Stimulated activated naive B cell treated with anti-CD40 and anti-IgM and Interleukin-4, amounts not matched to agents 10 μg/mL and 1 μg/mL and 100 μg/mL, for 72 hours (primary cell): ENCODE data around the gene TRNT1.

ENCODE experiments used
- ATAC-seq, 2 donors: fragments of 150-1000 bp; cut with Tn5 transposase; replicated peaks; 2 replicates each; pipeline ENCODE4 v1.10.0; 2021; ENCODE audit warnings: moderate library complexity in 1 of 2
- DNase-seq: peaks from one replicate; pipeline ENCODE4 v3.0.0; 2021
- H3K27ac Mint-ChIP-seq: one replicate; pipeline ENCODE4 v1.8.0; 2022; ENCODE audit warnings: mild to moderate bottlenecking, mixed read lengths
- H3K27me3 Mint-ChIP-seq, 2 donors: one replicate each; pipeline ENCODE4 v1.8.0; 2022; ENCODE audit warnings: mixed read lengths in 2 of 2
- H3K36me3 Mint-ChIP-seq, 2 donors: one replicate each; pipeline ENCODE4 v1.8.0; 2022; ENCODE audit warnings: mixed read lengths in 2 of 2, mild to moderate bottlenecking in 1 of 2
- H3K4me1 Mint-ChIP-seq, 2 donors: one replicate each; pipeline ENCODE4 v1.8.0; 2022; ENCODE audit warnings: mixed read lengths in 2 of 2, mild to moderate bottlenecking in 1 of 2
- H3K4me3 Mint-ChIP-seq, 2 donors: one replicate each; pipeline ENCODE4 v1.8.0; 2022; ENCODE audit warnings: mild to moderate bottlenecking in 2 of 2, mixed read lengths in 2 of 2, moderate library complexity in 1 of 2
- H3K9me3 Mint-ChIP-seq, 2 donors: one replicate each; pipeline ENCODE4 v1.8.0; 2022; ENCODE audit warnings: mixed read lengths in 2 of 2, mild to moderate bottlenecking in 1 of 2

The TRNT1 gene

GRCh38 chr3:3177861-3178497 lies 51.2 kb downstream of the TRNT1 start:
- peaks cover 17 to 44% of the 10 kb centered on the region in 2 donors for H3K4me1 Mint-ChIP-seq
- ATAC-seq (no peak), DNase-seq (no peak)

GRCh38 chr3:3178498-3179328 lies 52.0 kb downstream of the TRNT1 start:
- ATAC-seq (peak in 1 of 2 donors; percentile 2), DNase-seq (no peak)
- Mint-ChIP-seq H3K27me3 (peaks cover 0 to 1% of the 10 kb centered on the region in 2 donors), H3K9me3 (no peaks in the 10 kb centered on the region), H3K27ac (peak overlapping the region; percentile 91), H3K36me3 (peaks cover 0 to 5% of the 10 kb centered on the region in 2 donors), H3K4me1 (peaks cover 17 to 37% of the 10 kb centered on the region in 2 donors), H3K4me3 (peak overlapping the region; percentile 86 to 89)

More at GRCh38 chr3:3177861-3178497, 51.2 kb downstream of the TRNT1 start:
- no peaks in the 10 kb centered on the region for H3K27me3 Mint-ChIP-seq
- no peak overlapping the region for H3K27ac Mint-ChIP-seq
- H3K9me3 Mint-ChIP-seq: no peaks in the 10 kb centered on the region
- peaks cover 2 to 10% of the 10 kb centered on the region in 2 donors for H3K36me3 Mint-ChIP-seq
- peak overlapping the region; percentile 86 to 89 for H3K4me3 Mint-ChIP-seq

GRCh38 chr3:3179407-3180094 lies 52.8 kb downstream of the TRNT1 start, which contains the start of gene CRBN:
TSS of gene CRBN (minus strand) at chr3:3179691. CDS start at chr3:3179687, 4 bp downstream.
- Mint-ChIP-seq H3K9me3 (no peaks in the 10 kb centered on the region), H3K27ac (peak within 1 kb of the TSS; percentile 91), H3K27me3 (peaks cover 0 to 10% of the 10 kb centered on the region in 2 donors), H3K36me3 (no peaks in the 10 kb centered on the region), H3K4me3 (peak within 1 kb of the TSS; percentile 86 to 89), H3K4me1 (peaks cover 13 to 31% of the 10 kb centered on the region in 2 donors)
- peak; percentile 84 for DNase-seq
- ATAC-seq: peak; percentile 98 to 99

GRCh38 chr3:3180456-3180855 lies 53.7 kb downstream of the TRNT1 start:
- no peak for ATAC-seq
- Mint-ChIP-seq H3K36me3 (no peaks in the 10 kb centered on the region), H3K9me3 (no peaks in the 10 kb centered on the region), H3K27ac (no peak overlapping the region), H3K4me3 (no peak overlapping the region), H3K4me1 (peaks cover 13 to 30% of the 10 kb centered on the region in 2 donors), H3K27me3 (peaks cover 4 to 15% of the 10 kb centered on the region in 2 donors)
- DNase-seq: no peak

- Mint-ChIP-seq H3K27ac (no peak overlapping the region), H3K4me1 (no peaks in the 10 kb centered on the region), H3K27me3 (peaks cover 13 to 27% of the 10 kb centered on the region in 2 donors), H3K4me3 (no peak overlapping the region), H3K36me3 (no peaks in the 10 kb centered on the region), H3K9me3 (peaks cover 0 to 5% of the 10 kb centered on the region in 2 donors)
- DNase-seq (no peak), ATAC-seq (no peak)
Measured at GRCh38 chr3:3184876-3185275, 58.1 kb downstream of the TRNT1 start.

GRCh38 chr3:3189102-3189727 lies 62.5 kb downstream of the TRNT1 start:
- ATAC-seq (no peak), DNase-seq (no peak)
- Mint-ChIP-seq H3K27ac (no peak overlapping the region), H3K4me3 (no peak overlapping the region), H3K4me1 (no peaks in the 10 kb centered on the region), H3K36me3 (no peaks in the 10 kb centered on the region), H3K9me3 (peaks cover 0 to 5% of the 10 kb centered on the region in 2 donors), H3K27me3 (peaks cover 19 to 29% of the 10 kb centered on the region in 2 donors)

GRCh38 chr3:3189961-3190360 lies 63.2 kb downstream of the TRNT1 start:
- no peaks in the 10 kb centered on the region for H3K4me1 Mint-ChIP-seq

GRCh38 chr3:3191675-3192285 lies 65.0 kb downstream of the TRNT1 start:
- H3K27me3 Mint-ChIP-seq: peaks cover 13 to 15% of the 10 kb centered on the region in 2 donors
- ATAC-seq (no peak), DNase-seq (no peak)
- H3K4me1 Mint-ChIP-seq: no peaks in the 10 kb centered on the region
- no peak overlapping the region for H3K4me3 Mint-ChIP-seq
- peaks cover 0 to under 1% of the 10 kb centered on the region in 2 donors for H3K9me3 Mint-ChIP-seq
- H3K36me3 Mint-ChIP-seq: no peaks in the 10 kb centered on the region
- H3K27ac Mint-ChIP-seq: no peak overlapping the region

More at GRCh38 chr3:3189961-3190360, 63.2 kb downstream of the TRNT1 start:
- H3K27me3 Mint-ChIP-seq: peaks cover 19 to 21% of the 10 kb centered on the region in 2 donors
- ATAC-seq: no peak
- H3K27ac Mint-ChIP-seq: no peak overlapping the region
- no peaks in the 10 kb centered on the region for H3K36me3 Mint-ChIP-seq
- DNase-seq: no peak
- H3K4me3 Mint-ChIP-seq: no peak overlapping the region
- peaks cover 0 to 5% of the 10 kb centered on the region in 2 donors for H3K9me3 Mint-ChIP-seq

GRCh38 chr3:3192286-3192675 lies 65.5 kb downstream of the TRNT1 start:
- no peaks in the 10 kb centered on the region for H3K36me3 Mint-ChIP-seq

GRCh38 chr3:3194861-3195260 lies 68.1 kb downstream of the TRNT1 start:
- Mint-ChIP-seq H3K36me3 (no peaks in the 10 kb centered on the region), H3K9me3 (no peaks in the 10 kb centered on the region), H3K4me1 (no peaks in the 10 kb centered on the region), H3K4me3 (no peak overlapping the region), H3K27me3 (peaks cover 6 to 8% of the 10 kb centered on the region in 2 donors), H3K27ac (no peak overlapping the region)
- ATAC-seq: no peak
- DNase-seq: no peak

More at GRCh38 chr3:3192286-3192675, 65.5 kb downstream of the TRNT1 start:
- Mint-ChIP-seq H3K9me3 (no peaks in the 10 kb centered on the region), H3K27ac (no peak overlapping the region), H3K27me3 (peaks cover 13 to 15% of the 10 kb centered on the region in 2 donors), H3K4me1 (no peaks in the 10 kb centered on the region), H3K4me3 (no peak overlapping the region)
- DNase-seq (no peak), ATAC-seq (no peak)

- H3K4me1 Mint-ChIP-seq: peaks cover 1 to 9% of the 10 kb centered on the region in 2 donors
- no peak overlapping the region for H3K4me3 Mint-ChIP-seq
- H3K27me3 Mint-ChIP-seq: peaks cover 0 to 2% of the 10 kb centered on the region in 2 donors
- H3K36me3 Mint-ChIP-seq: no peaks in the 10 kb centered on the region
- ATAC-seq: no peak
- no peaks in the 10 kb centered on the region for H3K9me3 Mint-ChIP-seq
- H3K27ac Mint-ChIP-seq: no peak overlapping the region
- DNase-seq: no peak
Measured at GRCh38 chr3:3196148-3196861, 69.6 kb downstream of the TRNT1 start.
